ENCODE results near the gene ROBO1. TPM values are rescaled to one million over a fixed set of nuclear protein-coding genes. Genes with fewer than 3 reads are reported as not detected.

Gene ROBO1
- total RNA-seq, 1 experiment from 2014 or later: 32.2 TPM

- no TSS peak for BruUV-seq (replicated peaks)
These were observed 1030.9 kb downstream of the ROBO1 start for GRCh38 chr3:78736863-78737262.

GRCh38 chr3:78734048-78734637 lies 1033.7 kb downstream of the ROBO1 start:
- Mint-ChIP-seq H3K36me3 (ENCODE audit: insufficient read depth, unreplicated experiment) (no peaks in the 10 kb centered on the region), H3K4me1 (ENCODE audit: insufficient read depth, unreplicated experiment) (peaks cover 24% of the 10 kb centered on the region), H3K4me3 (ENCODE audit: unreplicated experiment) (no peak overlapping the region), H3K27ac (ENCODE audit: low read depth, unreplicated experiment) (no peak overlapping the region), H3K27me3 (ENCODE audit: insufficient read depth, unreplicated experiment) (no peaks in the 10 kb centered on the region), H3K9me3 (ENCODE audit: unreplicated experiment) (no peaks in the 10 kb centered on the region)
- ChIA-PET POLR2A (interaction anchor here (1.8 kb wide), 1 partner anchor 16 kb away, joined by 3 read pairs; no protein-coding TSS in a partner anchor), CTCF (interaction anchor here (0.6 kb wide), 1 partner anchor 77 kb away, joined by 4 read pairs; no protein-coding TSS in a partner anchor)
- no TSS peak for BruUV-seq (replicated peaks)
- intact Hi-C loops (cut with micrococcal nuclease): loop anchor here (10.0 kb wide), 1 partner anchor 241 kb away; no protein-coding TSS in a partner anchor
- no peak for TF ChIP-seq CTCF (IDR thresholded peaks at IDR 0.05; ENCODE audit: unreplicated experiment)
- DNase-seq (ENCODE audit: unreplicated experiment): peak; percentile 75

More at GRCh38 chr3:78736863-78737262, 1030.9 kb downstream of the ROBO1 start:
- ChIA-PET POLR2A (interaction anchor here (0.7 to 2.2 kb wide), 6 partner anchors 11 to 282 kb away, joined by 3 to 8 read pairs (median 5); no protein-coding TSS in a partner anchor), CTCF (interaction anchor here (0.5 kb wide), 1 partner anchor 10 kb away, joined by 3 read pairs; no protein-coding TSS in a partner anchor)
- intact Hi-C loops (cut with micrococcal nuclease): loop anchor here (10.0 kb wide), 1 partner anchor 238 kb away; no protein-coding TSS in a partner anchor
- H3K9me3 Mint-ChIP-seq (ENCODE audit: unreplicated experiment): no peaks in the 10 kb centered on the region
- DNase-seq (ENCODE audit: unreplicated experiment): peak; percentile 97
- H3K27me3 Mint-ChIP-seq (ENCODE audit: insufficient read depth, unreplicated experiment): no peaks in the 10 kb centered on the region
- no peak for TF ChIP-seq CTCF (IDR thresholded peaks at IDR 0.05; ENCODE audit: unreplicated experiment)
- peaks cover 21% of the 10 kb centered on the region for H3K4me1 Mint-ChIP-seq (ENCODE audit: insufficient read depth, unreplicated experiment)
- H3K27ac Mint-ChIP-seq (ENCODE audit: low read depth, unreplicated experiment): peak overlapping the region; percentile 83
- H3K36me3 Mint-ChIP-seq (ENCODE audit: insufficient read depth, unreplicated experiment): no peaks in the 10 kb centered on the region
- H3K4me3 Mint-ChIP-seq (ENCODE audit: unreplicated experiment): peak overlapping the region; percentile 61

DNA sequence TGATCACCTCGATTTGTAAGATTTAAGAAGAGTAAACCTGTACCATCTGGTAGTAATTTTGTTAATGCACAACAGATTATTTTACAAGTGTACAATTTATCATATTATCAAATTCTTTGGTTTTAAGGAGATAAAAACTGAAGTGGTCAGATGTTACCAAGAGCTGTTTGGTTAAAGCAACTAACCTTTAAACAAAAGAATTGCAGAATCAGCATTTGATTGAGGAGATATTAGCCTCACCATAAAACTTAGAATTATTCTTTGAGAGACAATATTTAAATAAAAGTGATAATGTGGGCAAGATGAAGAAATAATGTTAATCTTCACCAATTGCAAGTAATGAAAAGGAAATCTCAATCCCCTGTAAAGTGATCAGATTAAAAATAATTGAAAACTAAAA lies 1034.9 kb downstream of the ROBO1 start:
- intact Hi-C loops (cut with micrococcal nuclease): loop anchor here (10.0 kb wide), 1 partner anchor 242 kb away; no protein-coding TSS in a partner anchor
- Mint-ChIP-seq H3K9me3 (ENCODE audit: unreplicated experiment) (no peaks in the 10 kb centered on the region), H3K4me3 (ENCODE audit: unreplicated experiment) (no peak overlapping the region), H3K27ac (ENCODE audit: low read depth, unreplicated experiment) (no peak overlapping the region), H3K36me3 (ENCODE audit: insufficient read depth, unreplicated experiment) (no peaks in the 10 kb centered on the region), H3K4me1 (ENCODE audit: insufficient read depth, unreplicated experiment) (peaks cover 30% of the 10 kb centered on the region), H3K27me3 (ENCODE audit: insufficient read depth, unreplicated experiment) (no peaks in the 10 kb centered on the region)
- BruUV-seq (replicated peaks): no TSS peak
- ChIA-PET CTCF (no interaction called here), POLR2A (interaction anchor here (0.6 to 1.8 kb wide), 2 partner anchors 15 to 286 kb away, joined by 3 read pairs; no protein-coding TSS in a partner anchor)
- no peak for TF ChIP-seq CTCF (IDR thresholded peaks at IDR 0.05; ENCODE audit: unreplicated experiment)
- no peak for DNase-seq (ENCODE audit: unreplicated experiment)

DNA sequence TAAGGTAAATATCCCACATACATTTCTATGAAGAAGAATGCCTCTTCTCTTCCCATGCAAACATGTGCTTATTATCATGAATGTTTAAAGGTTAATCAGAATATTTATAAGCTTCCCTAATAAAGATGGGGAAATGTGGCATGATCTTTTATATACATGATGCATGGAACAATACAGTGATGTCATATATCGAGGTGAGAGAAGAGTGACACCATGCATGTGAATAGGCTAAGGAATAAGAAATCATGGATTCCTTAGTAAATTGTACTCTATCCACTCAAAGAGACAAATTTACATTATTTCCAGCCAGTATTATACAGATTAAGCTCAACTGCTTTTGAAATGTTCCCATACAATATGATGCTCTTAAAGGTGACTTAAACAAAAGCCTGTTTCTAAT lies 1035.3 kb downstream of the ROBO1 start:
- H3K27ac Mint-ChIP-seq (ENCODE audit: low read depth, unreplicated experiment): no peak overlapping the region
- ChIA-PET CTCF (no interaction called here), POLR2A (no interaction called here)
- BruUV-seq (replicated peaks): no TSS peak
- H3K36me3 Mint-ChIP-seq (ENCODE audit: insufficient read depth, unreplicated experiment): no peaks in the 10 kb centered on the region
- H3K9me3 Mint-ChIP-seq (ENCODE audit: unreplicated experiment): no peaks in the 10 kb centered on the region
- no peak for TF ChIP-seq CTCF (IDR thresholded peaks at IDR 0.05; ENCODE audit: unreplicated experiment)
- H3K4me3 Mint-ChIP-seq (ENCODE audit: unreplicated experiment): no peak overlapping the region
- DNase-seq (ENCODE audit: unreplicated experiment): no peak
- H3K4me1 Mint-ChIP-seq (ENCODE audit: insufficient read depth, unreplicated experiment): peaks cover 27% of the 10 kb centered on the region
- H3K27me3 Mint-ChIP-seq (ENCODE audit: insufficient read depth, unreplicated experiment): no peaks in the 10 kb centered on the region
- intact Hi-C loops (cut with micrococcal nuclease): loop anchor here (10.0 kb wide), 1 partner anchor 242 kb away; no protein-coding TSS in a partner anchor

All from MCF 10A (cell line).